GM12878 (cell line): ENCODE results near the gene EBP. TPM values are rescaled to one million over a fixed set of nuclear protein-coding genes. Genes with fewer than 3 reads are reported as not detected.

ENCODE experiments used
- ATAC-seq: fragments of 200-7000 bp; cut with Tn5 transposase; 3 replicates; pipeline ENCODE4 v1.9.1; 2020; ENCODE audit warnings: mild to moderate bottlenecking, moderate library complexity
- BruUV-seq: library from RNA; stranded (reverse); fragments of 400-500 nt; replicated peaks from 2 replicates; lab custom pipeline; 2021; lab: Mats Ljungman, UMichigan
- CTCF ChIA-PET: fragments of 300-600 bp; sonication (Branson Sonifier 250); formaldehyde crosslinking; extraction: SDS; loops from one replicate; lab custom pipeline; 2021; ENCODE audit warnings: inconsistent platforms; lab: Yijun Ruan, JAX
- POLR2A ChIA-PET: fragments of 350-600 bp; formaldehyde crosslinking; extraction: SDS; loops from one replicate; lab custom pipeline; 2021; ENCODE audit warnings: inconsistent platforms; lab: Charles Lee
- RAD21 ChIA-PET: fragments of 300-600 bp; sonication (Branson Sonifier 250); formaldehyde crosslinking; loops from one replicate; lab custom pipeline; 2023; ENCODE audit warnings: antibody characterized with exemption; ENCODE audit not compliant: unreplicated experiment; lab: Charles Lee
- SMC1A ChIA-PET: fragments of 300-600 bp; sonication (Branson Sonifier 250); formaldehyde crosslinking; loops from one replicate; lab custom pipeline; 2023; ENCODE audit not compliant: unreplicated experiment, uncharacterized antibody; lab: Charles Lee
- DNase-seq: peaks from one replicate; pipeline ENCODE4 v3.0.0-alpha.2; 2011; ENCODE audit warnings: low read depth, low spot score
- FAIRE-seq: peaks from 3 replicates; lab custom pipeline; 2011; peaks lifted over from hg19 to GRCh38; lab: Jason Lieb, UNC
- H2AFZ ChIP-seq: 2 replicates; pipeline ENCODE4 v1.6.0; 2011; ENCODE audit warnings: low read depth, low read length, control low read depth; ENCODE audit not compliant: control insufficient read depth
- H3K27ac ChIP-seq: 2 replicates; pipeline ENCODE4 v1.5.1; 2011; ENCODE audit warnings: control low read depth; ENCODE audit not compliant: control insufficient read depth, insufficient read depth
- H3K27me3 ChIP-seq, 2 experiments: replicated peaks in 1 of 2; 2 replicates each; pipeline versions ENCODE4 v1.6.0 to v1.6.1; 2011; ENCODE audit warnings: low read length in 1 of 2; ENCODE audit not compliant: control insufficient read depth in 2 of 2, insufficient read depth in 2 of 2
- H3K36me3 ChIP-seq, 2 experiments: 2 replicates each; pipeline ENCODE4 v1.5.1; 2011; ENCODE audit warnings: low read length in 1 of 2; ENCODE audit not compliant: control insufficient read depth in 2 of 2, insufficient read depth in 2 of 2
- H3K4me1 ChIP-seq: 2 replicates; pipeline ENCODE4 v1.6.1; 2011; ENCODE audit warnings: mild to moderate bottlenecking, low read length, moderate library complexity, mixed read lengths; ENCODE audit not compliant: control insufficient read depth, insufficient read depth
- H3K4me2 ChIP-seq: 2 replicates; pipeline ENCODE4 v1.6.0; 2011; ENCODE audit warnings: control low read depth; ENCODE audit not compliant: control insufficient read depth, insufficient read depth
- H3K4me3 ChIP-seq: fragments of 200-600 bp; sonication (generic); 2 replicates; pipeline ENCODE4 v1.5.1; 2016
- H3K79me2 ChIP-seq: 2 replicates; pipeline ENCODE4 v1.6.0; 2011; ENCODE audit warnings: low read length; ENCODE audit not compliant: control insufficient read depth, insufficient read depth
- H3K9ac ChIP-seq: 2 replicates; pipeline ENCODE4 v1.8.0; 2011; ENCODE audit warnings: low read length, control low read depth, mixed read lengths; ENCODE audit not compliant: control insufficient read depth, insufficient read depth
- H3K9me3 ChIP-seq: replicated peaks from 3 replicates; pipeline ENCODE4 v1.5.1; 2011; ENCODE audit warnings: mild to moderate bottlenecking, low read length; ENCODE audit not compliant: control insufficient read depth, insufficient read depth
- H4K20me1 ChIP-seq: 2 replicates; pipeline ENCODE4 v1.6.0; 2011; ENCODE audit not compliant: control insufficient read depth, insufficient read depth
- CREB1 ChIP-seq: IDR thresholded peaks from 2 replicates; pipeline ENCODE4 v1.6.1; 2012; ENCODE audit warnings: low read depth, mild to moderate bottlenecking, inconsistent platforms
- MEF2A ChIP-seq: IDR thresholded peaks from 2 replicates; pipeline ENCODE4 v1.6.1; 2011; ENCODE audit warnings: low read depth, mild to moderate bottlenecking, low read length, moderate library complexity; ENCODE audit not compliant: insufficient read depth
- MEF2B ChIP-seq: fragments of 450-650 bp; IDR thresholded peaks from 2 replicates; pipeline ENCODE4 v1.6.1; 2018; ENCODE audit warnings: mild to moderate bottlenecking, moderate library complexity; ENCODE audit not compliant: partially characterized antibody, poor library complexity, severe bottlenecking
- RFX5 ChIP-seq: IDR thresholded peaks from 2 replicates; pipeline ENCODE4 v1.6.1; 2011; ENCODE audit warnings: low read depth, low read length, improper control_type of control experiment
- SPI1 ChIP-seq: IDR thresholded peaks from 2 replicates; pipeline ENCODE4 v1.6.1; 2011; ENCODE audit warnings: low read depth, mild to moderate bottlenecking, low read length, moderate library complexity, borderline replicate concordance; ENCODE audit not compliant: insufficient read depth
- TBL1XR1 ChIP-seq: IDR thresholded peaks from 2 replicates; pipeline ENCODE4 v1.6.1; 2012; ENCODE audit warnings: low read depth, low read length, improper control_type of control experiment
- ZNF217 ChIP-seq: fragments of 450-650 bp; IDR thresholded peaks from 2 replicates; pipeline ENCODE4 v1.6.1; 2017; ENCODE audit warnings: antibody characterized with exemption, mild to moderate bottlenecking
- WGBS: methylation state at CpG from one replicate; pipeline ENCODE4 v1.1.6; 2016; ENCODE audit warnings: low lambda C conversion rate; ENCODE audit not compliant: insufficient replicate concordance, insufficient coverage; ENCODE audit errors: missing lambda C conversion rate; 5-methylcytosine and 5-hydroxymethylcytosine counted together
- in situ Hi-C: fragments of 300-500 bp; cut with MboI; formaldehyde crosslinking; loops from 9 replicates; pipeline ENCODE4 v1.14.3; 2018; ENCODE audit warnings: mixed read lengths
- intact Hi-C: fragments of 100-400 bp; cut with micrococcal nuclease; formaldehyde crosslinking; loops from one replicate; pipeline ENCODE4 v1.14.2; 2022; ENCODE audit not compliant: unreplicated experiment
- polyA plus RNA-seq, 11 experiments: library from polyadenylated mRNA; depleted of rRNA in 4 of 11; unstranded in 6 of 11; stranded (reverse) in 5 of 11; fragments of >200 nt; fragmentation: Nextera tagmentation in 4 of 11; fragmentation: Illumina TruSeq in 1 of 11; extraction: Ambion mirVana in 4 of 11; extraction: Trizol in 1 of 11; gene quantifications; 1 replicate in 1 of 11; 2 replicates in 10 of 11; pipeline versions ENCODE4 v1.2.1 to v1.2.3, GENCODE V29; 2011 to 2016; ENCODE audit warnings: inconsistent platforms in 2 of 11, missing spikeins in 2 of 11, low read depth in 1 of 11
- total RNA-seq, 4 experiments: library from RNA; depleted of rRNA in 3 of 4; stranded (reverse); fragments of >200 nt in 3 of 4; fragmentation: Illumina TruSeq in 1 of 4; extraction: Trizol in 1 of 4; gene quantifications; 2 replicates each; pipeline versions ENCODE4 v1.2.1 to v1.2.3, GENCODE V29; 2013 to 2021
- TF ChIP-seq, protein P1 (sequence below): fragments of 450-650 bp; IDR thresholded peaks from 2 replicates; pipeline ENCODE4 v1.6.1; 2017; ENCODE audit warnings: borderline replicate concordance
- TF ChIP-seq, protein P2 (sequence below): fragments of 450-650 bp; formaldehyde crosslinking; IDR thresholded peaks from 2 replicates; pipeline ENCODE4 v1.4.0; 2020; ENCODE audit warnings: mild to moderate bottlenecking, moderate library complexity
- TF ChIP-seq, protein P3 (sequence below): fragments of 450-650 bp; conservative IDR thresholded peaks from 2 replicates; pipeline ENCODE4 v1.6.1; 2017; ENCODE audit warnings: mild to moderate bottlenecking, moderate library complexity
- TF ChIP-seq, protein P4 (sequence below): fragments of 150-350 bp; IDR thresholded peaks from 2 replicates; pipeline ENCODE4 v1.6.1; 2014; ENCODE audit warnings: mild to moderate bottlenecking, low read depth, low read length

Gene EBP
- total and polyA plus RNA-seq, 10 of the 15 experiments (the other 5 are each of a cell fraction or from before 2014, with no cell fraction given): 125 to 628 (median 180) TPM

GRCh38 chrX:48472225-48472624 is 49.4 kb upstream of the EBP start (continued):
- TF ChIP-seq, protein P1, sequence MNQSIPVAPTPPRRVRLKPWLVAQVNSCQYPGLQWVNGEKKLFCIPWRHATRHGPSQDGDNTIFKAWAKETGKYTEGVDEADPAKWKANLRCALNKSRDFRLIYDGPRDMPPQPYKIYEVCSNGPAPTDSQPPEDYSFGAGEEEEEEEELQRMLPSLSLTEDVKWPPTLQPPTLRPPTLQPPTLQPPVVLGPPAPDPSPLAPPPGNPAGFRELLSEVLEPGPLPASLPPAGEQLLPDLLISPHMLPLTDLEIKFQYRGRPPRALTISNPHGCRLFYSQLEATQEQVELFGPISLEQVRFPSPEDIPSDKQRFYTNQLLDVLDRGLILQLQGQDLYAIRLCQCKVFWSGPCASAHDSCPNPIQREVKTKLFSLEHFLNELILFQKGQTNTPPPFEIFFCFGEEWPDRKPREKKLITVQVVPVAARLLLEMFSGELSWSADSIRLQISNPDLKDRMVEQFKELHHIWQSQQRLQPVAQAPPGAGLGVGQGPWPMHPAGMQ: no peak
- TF ChIP-seq SPI1: no peak
- no peak for TF ChIP-seq RFX5
- no peak for TF ChIP-seq ZNF217

DNA sequence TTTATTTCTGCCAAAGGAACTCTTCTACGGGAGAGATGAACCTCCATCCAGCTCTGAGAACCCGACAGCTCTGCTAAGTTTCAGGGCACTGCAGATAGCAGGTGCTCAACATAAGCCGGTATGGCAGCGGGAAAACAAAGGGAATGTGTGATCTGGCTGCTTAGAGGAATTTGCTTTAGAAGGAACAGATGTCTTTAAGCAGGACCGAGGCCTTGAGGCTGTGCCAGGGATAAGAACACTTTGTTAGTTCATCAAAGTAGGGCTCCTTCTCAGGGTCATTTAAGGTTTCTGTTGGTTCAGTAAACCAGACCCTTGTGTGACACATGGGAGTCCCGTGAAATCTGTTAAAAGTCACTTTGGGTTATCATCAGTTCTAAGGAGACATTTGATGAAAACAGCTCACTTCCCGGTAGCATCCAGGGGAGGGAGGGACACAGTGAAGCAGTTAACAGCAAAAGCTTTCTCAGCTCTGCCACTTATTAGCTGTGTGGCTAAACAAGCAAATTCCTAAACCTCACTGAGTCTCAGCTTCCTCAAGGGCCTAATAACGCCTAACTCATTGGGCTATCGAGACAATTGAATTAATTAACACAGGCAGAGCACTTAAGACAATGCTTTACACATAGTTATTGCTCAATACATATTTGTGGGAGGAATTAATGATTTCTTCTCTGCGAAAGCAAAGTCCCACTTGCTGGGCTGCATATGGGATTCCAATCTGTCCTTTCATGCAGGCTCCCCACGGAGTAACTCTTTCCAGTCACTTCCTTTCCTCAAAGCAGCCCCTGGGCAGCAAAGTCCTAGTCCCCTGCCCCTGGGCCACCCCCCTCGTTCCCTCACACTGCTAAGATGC is 48.5 kb upstream of the EBP start:
- intact Hi-C loops (loop anchor here (10.0 kb wide), 1 partner anchor 422 kb away; the partner anchor contains the start of genes PQBP1 and TIMM17B), in situ Hi-C loops (no loop called here)
- Histone ChIP-seq H3K4me3 (no peak overlapping the region), H2AFZ (no peak overlapping the region), H3K4me2 (no peak overlapping the region), H4K20me1 (no peaks in the 10 kb centered on the region), H3K27me3 (no peaks in the 10 kb centered on the region), H3K79me2 (peaks cover 35% of the 10 kb centered on the region), H3K9me3 (no peaks in the 10 kb centered on the region), H3K9ac (no peak overlapping the region), H3K27ac (no peak overlapping the region), H3K4me1 (peaks cover 6% of the 10 kb centered on the region), H3K36me3 (no peaks in the 10 kb centered on the region)
- FAIRE-seq (no peak), ATAC-seq (no peak), DNase-seq (no peak)
- BruUV-seq: no TSS peak
- WGBS: 68% methylated on average over 12 of the region's 12 CpGs
- ChIA-PET POLR2A (no interaction called here), CTCF (interaction anchor here (1.0 to 2.7 kb wide), 3 partner anchors 33 to 102 kb away, joined by 3 to 19 read pairs (median 5); partner anchors contain the start of genes RBM3 and TBC1D25), RAD21 (interaction anchor here (1.1 kb wide), 1 partner anchor 35 kb away, joined by 4 read pairs; no protein-coding TSS in a partner anchor), SMC1A (interaction anchor here (0.7 kb wide), 1 partner anchor 473 kb away, joined by 3 read pairs; no protein-coding TSS in a partner anchor)
- TF ChIP-seq, protein P2, sequence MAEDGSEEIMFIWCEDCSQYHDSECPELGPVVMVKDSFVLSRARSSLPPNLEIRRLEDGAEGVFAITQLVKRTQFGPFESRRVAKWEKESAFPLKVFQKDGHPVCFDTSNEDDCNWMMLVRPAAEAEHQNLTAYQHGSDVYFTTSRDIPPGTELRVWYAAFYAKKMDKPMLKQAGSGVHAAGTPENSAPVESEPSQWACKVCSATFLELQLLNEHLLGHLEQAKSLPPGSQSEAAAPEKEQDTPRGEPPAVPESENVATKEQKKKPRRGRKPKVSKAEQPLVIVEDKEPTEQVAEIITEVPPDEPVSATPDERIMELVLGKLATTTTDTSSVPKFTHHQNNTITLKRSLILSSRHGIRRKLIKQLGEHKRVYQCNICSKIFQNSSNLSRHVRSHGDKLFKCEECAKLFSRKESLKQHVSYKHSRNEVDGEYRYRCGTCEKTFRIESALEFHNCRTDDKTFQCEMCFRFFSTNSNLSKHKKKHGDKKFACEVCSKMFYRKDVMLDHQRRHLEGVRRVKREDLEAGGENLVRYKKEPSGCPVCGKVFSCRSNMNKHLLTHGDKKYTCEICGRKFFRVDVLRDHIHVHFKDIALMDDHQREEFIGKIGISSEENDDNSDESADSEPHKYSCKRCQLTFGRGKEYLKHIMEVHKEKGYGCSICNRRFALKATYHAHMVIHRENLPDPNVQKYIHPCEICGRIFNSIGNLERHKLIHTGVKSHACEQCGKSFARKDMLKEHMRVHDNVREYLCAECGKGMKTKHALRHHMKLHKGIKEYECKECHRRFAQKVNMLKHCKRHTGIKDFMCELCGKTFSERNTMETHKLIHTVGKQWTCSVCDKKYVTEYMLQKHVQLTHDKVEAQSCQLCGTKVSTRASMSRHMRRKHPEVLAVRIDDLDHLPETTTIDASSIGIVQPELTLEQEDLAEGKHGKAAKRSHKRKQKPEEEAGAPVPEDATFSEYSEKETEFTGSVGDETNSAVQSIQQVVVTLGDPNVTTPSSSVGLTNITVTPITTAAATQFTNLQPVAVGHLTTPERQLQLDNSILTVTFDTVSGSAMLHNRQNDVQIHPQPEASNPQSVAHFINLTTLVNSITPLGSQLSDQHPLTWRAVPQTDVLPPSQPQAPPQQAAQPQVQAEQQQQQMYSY (CRISPR knock-in tag): no peak
- TF ChIP-seq CREB1 (no peak), MEF2A (no peak), TBL1XR1 (no peak), MEF2B (no peak)
- TF ChIP-seq, protein P3, sequence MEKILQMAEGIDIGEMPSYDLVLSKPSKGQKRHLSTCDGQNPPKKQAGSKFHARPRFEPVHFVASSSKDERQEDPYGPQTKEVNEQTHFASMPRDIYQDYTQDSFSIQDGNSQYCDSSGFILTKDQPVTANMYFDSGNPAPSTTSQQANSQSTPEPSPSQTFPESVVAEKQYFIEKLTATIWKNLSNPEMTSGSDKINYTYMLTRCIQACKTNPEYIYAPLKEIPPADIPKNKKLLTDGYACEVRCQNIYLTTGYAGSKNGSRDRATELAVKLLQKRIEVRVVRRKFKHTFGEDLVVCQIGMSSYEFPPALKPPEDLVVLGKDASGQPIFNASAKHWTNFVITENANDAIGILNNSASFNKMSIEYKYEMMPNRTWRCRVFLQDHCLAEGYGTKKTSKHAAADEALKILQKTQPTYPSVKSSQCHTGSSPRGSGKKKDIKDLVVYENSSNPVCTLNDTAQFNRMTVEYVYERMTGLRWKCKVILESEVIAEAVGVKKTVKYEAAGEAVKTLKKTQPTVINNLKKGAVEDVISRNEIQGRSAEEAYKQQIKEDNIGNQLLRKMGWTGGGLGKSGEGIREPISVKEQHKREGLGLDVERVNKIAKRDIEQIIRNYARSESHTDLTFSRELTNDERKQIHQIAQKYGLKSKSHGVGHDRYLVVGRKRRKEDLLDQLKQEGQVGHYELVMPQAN: no peak
- TF ChIP-seq, protein P4, sequence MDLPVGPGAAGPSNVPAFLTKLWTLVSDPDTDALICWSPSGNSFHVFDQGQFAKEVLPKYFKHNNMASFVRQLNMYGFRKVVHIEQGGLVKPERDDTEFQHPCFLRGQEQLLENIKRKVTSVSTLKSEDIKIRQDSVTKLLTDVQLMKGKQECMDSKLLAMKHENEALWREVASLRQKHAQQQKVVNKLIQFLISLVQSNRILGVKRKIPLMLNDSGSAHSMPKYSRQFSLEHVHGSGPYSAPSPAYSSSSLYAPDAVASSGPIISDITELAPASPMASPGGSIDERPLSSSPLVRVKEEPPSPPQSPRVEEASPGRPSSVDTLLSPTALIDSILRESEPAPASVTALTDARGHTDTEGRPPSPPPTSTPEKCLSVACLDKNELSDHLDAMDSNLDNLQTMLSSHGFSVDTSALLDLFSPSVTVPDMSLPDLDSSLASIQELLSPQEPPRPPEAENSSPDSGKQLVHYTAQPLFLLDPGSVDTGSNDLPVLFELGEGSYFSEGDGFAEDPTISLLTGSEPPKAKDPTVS: no peak
